Mucosa of rectum (tissue), 2 donors: ENCODE results near the gene SPCS2.
"Not testable (repeated sequence)": the region's sequence is repeated elsewhere in the genome, so short reads cannot be mapped to it uniquely, and the experiment has no call there.

Source experiments
- H3K27ac ChIP-seq, 2 donors: one replicate each; pipeline ENCODE4 v1.7.0; 2013; ENCODE audit warnings: inconsistent platforms in 2 of 2, low read depth in 2 of 2, low read length in 2 of 2
- H3K27me3 ChIP-seq, 2 donors: one replicate each; pipeline ENCODE4 v1.7.0; 2013; ENCODE audit warnings: low read length in 2 of 2; ENCODE audit not compliant: control insufficient read depth in 2 of 2, insufficient read depth in 2 of 2
- H3K36me3 ChIP-seq, 2 donors: one replicate each; pipeline ENCODE4 v1.7.0; 2013; ENCODE audit warnings: low read length in 2 of 2; ENCODE audit not compliant: control insufficient read depth in 2 of 2, insufficient read depth in 2 of 2
- H3K4me1 ChIP-seq, 2 donors: one replicate each; pipeline ENCODE4 v1.7.0; 2013; ENCODE audit warnings: low read length in 2 of 2, mild to moderate bottlenecking in 1 of 2; ENCODE audit not compliant: control insufficient read depth in 2 of 2, insufficient read depth in 2 of 2
- H3K4me3 ChIP-seq, 2 donors: one replicate each; pipeline ENCODE4 v1.7.0; 2013; ENCODE audit warnings: low read length in 2 of 2
- H3K9ac ChIP-seq, 2 donors: one replicate each; pipeline ENCODE4 v1.7.0; 2013; ENCODE audit warnings: low read length in 2 of 2, low read depth in 1 of 2, mild to moderate bottlenecking in 1 of 2
- H3K9me3 ChIP-seq, 2 donors: one replicate each; pipeline ENCODE4 v1.7.0; 2013; ENCODE audit warnings: low read length in 2 of 2; ENCODE audit not compliant: control insufficient read depth in 2 of 2
- donor health status: healthy.
- donor health status: Normal muscosa, but diverticular disease.

Gene SPCS2

DNA sequence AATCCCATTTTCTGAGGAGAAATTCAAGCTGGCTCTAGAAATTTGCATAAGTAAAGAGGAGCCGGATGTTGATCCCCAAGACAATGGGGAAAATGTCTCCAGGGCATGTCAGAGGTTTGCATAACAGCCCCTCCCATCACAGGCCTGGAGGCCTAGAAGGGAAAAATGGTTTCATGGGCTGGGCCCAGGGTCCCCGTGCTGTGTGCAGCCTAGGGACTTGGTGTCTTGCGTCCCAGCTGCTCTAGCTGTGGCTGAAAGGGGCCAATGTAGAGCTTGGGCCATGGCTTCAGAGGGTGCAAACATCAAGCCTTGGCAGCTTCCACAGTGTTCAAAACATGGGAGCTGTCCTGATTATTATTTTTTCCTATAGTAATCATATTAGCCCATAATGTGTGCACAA, 70.1 kb downstream of the SPCS2 start:
- not testable (repeated sequence) for H3K36me3 ChIP-seq, H3K27ac ChIP-seq, H3K4me1 ChIP-seq, H3K9me3 ChIP-seq, H3K9ac ChIP-seq, H3K27me3 ChIP-seq, H3K4me3 ChIP-seq

- H3K4me1 ChIP-seq, H3K36me3 ChIP-seq, H3K9me3 ChIP-seq, H3K9ac ChIP-seq, H3K27ac ChIP-seq, H3K27me3 ChIP-seq, H3K4me3 ChIP-seq: not testable (repeated sequence)
These were observed 71.3 kb downstream of the SPCS2 start for GRCh38 chr11:75020328-75020727.

- H3K36me3 ChIP-seq: no peaks in the 10 kb centered on the region
- H3K27ac ChIP-seq: no peak overlapping the region
- no peaks in the 10 kb centered on the region for H3K4me1 ChIP-seq
- H3K9ac ChIP-seq: no peak overlapping the region
- no peak overlapping the region for H3K4me3 ChIP-seq
- no peaks in the 10 kb centered on the region for H3K27me3 ChIP-seq
- H3K9me3 ChIP-seq: no peaks in the 10 kb centered on the region
These were observed 73.2 kb downstream of the SPCS2 start for GRCh38 chr11:75022296-75022695.

DNA sequence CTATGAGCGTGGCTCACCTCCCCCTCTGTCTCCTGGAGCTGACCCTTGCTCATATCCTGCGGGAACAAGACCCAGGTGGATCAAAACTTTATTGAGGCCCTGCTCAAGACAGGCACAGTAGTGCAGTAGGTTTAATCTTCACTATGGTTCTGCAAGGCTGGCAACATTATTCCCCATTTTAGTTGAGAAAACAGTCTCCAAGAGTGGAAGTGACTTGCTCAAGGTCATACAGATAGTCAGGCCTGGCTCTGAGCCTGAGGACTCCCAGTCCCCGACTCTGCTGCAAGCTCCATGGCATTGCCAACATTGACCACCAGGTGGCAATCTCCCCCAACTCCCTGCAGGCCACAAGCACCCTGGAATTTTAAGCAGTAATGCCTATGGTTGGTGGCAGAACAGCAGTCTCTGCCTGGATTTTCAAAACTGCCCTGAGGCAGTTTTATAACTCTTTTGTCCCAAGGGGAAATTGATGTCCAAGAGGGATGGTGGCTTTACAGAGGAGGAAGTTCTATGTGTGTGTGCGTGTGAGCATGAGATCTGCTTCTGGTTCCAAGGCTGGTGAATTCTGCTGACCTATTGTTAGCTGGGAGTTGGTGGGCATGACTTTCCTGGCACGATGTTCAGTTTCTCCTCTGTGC, 73.8 kb downstream of the SPCS2 start:
- Histone ChIP-seq H3K9ac (no peak overlapping the region), H3K27me3 (no peaks in the 10 kb centered on the region), H3K4me1 (no peaks in the 10 kb centered on the region), H3K4me3 (no peak overlapping the region), H3K36me3 (no peaks in the 10 kb centered on the region), H3K27ac (no peak overlapping the region), H3K9me3 (no peaks in the 10 kb centered on the region)

DNA sequence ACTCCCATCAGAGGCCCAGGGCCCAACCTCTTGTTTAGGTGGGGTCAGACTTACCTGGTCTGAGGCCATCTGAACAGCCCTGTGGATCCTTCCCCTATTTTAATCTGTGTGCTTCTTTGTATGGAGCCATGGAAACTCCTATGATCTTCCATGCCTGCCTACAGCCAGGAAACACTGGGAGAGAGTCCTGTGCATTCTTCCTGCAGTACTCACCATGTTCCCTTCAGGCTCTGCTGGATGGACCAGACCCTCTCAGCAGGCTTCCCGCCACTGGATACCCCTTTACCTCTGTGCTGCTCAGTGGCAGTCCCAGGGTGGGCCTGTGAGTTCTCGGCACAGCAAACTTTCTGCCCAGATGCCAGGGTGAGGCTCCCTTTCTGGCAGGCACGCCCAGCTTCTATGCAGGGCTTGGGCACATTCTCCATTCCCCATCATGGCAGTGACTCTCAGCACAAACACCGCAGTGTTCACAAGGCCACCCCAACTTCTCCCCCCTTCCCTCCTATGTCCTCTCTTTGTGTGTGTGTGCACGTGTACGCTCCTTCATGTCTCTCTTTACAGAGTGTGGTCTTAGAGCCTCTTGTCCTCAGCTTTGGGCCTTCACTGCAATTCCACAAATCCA, 74.5 kb downstream of the SPCS2 start:
- no peaks in the 10 kb centered on the region for H3K9me3 ChIP-seq
- H3K4me1 ChIP-seq: no peaks in the 10 kb centered on the region
- H3K4me3 ChIP-seq: no peak overlapping the region
- H3K27me3 ChIP-seq: no peaks in the 10 kb centered on the region
- no peak overlapping the region for H3K27ac ChIP-seq
- H3K36me3 ChIP-seq: no peaks in the 10 kb centered on the region
- no peak overlapping the region for H3K9ac ChIP-seq

DNA sequence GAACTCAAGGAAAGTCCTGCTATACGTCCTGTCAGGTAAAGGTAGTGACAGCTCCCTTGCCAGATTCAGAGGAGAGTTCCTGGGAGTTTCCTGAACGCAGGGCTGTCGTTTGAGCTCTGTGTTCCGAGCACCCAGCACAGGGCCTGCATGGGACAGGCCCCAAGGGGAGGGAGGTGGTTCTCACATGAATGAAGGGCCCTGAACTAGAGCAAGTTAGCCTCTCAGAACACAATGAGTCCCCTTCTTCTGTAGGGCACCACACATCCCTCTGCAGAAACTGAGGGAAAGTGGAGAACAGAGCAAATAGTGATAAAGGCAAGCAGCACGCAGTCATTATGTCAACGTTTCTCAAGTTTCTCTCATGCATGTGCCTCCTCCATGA, 75.0 kb downstream of the SPCS2 start:
- Histone ChIP-seq H3K4me3 (no peak overlapping the region), H3K9me3 (no peaks in the 10 kb centered on the region), H3K27ac (no peak overlapping the region), H3K9ac (no peak overlapping the region), H3K27me3 (no peaks in the 10 kb centered on the region), H3K36me3 (no peaks in the 10 kb centered on the region), H3K4me1 (no peaks in the 10 kb centered on the region)

DNA sequence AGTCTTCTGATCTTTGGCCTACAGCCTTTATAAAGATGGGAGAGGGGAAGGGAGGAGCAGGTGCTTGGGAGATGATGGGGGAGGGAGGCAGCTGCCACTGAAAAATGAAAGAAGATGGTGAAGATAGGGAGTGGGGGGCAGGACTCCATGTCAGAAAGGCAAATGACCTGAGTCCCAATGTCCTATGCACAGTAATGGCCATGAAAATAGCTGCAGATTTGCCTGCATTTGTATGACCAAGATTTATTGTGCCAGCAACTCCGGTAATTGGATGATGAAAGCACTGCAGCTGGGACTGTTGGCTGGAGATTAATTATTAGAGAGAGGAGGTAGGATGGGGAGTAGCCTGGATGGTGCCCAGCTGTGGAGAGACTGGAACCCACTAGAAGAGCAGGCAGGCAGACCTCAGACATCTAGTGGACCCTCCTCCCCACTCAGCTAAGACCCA, 75.7 kb downstream of the SPCS2 start:
- H3K4me1 ChIP-seq: no peaks in the 10 kb centered on the region
- no peak overlapping the region for H3K4me3 ChIP-seq
- no peaks in the 10 kb centered on the region for H3K27me3 ChIP-seq
- no peak overlapping the region for H3K9ac ChIP-seq
- no peaks in the 10 kb centered on the region for H3K36me3 ChIP-seq
- no peaks in the 10 kb centered on the region for H3K9me3 ChIP-seq
- no peak overlapping the region for H3K27ac ChIP-seq

DNA sequence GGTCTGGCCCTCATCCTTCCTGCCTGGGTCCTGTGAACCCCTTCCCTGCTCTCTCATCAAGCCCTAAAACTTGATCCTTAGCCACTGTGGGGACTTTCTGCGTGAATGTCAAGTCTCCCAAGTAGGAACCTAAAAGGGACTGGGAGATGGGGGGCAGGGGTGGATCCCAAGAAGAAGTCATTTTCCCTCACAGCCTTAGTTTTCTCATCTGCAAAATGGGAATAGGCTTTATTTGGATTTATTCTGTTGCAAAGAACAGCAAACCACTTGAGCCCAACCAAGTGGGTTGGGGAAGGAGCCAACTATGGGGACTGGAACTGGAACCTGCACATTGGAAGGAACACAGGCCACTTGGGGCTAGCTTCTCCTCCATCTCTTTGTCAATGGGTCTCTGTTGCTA, 76.5 kb downstream of the SPCS2 start:
- H3K27me3 ChIP-seq: no peaks in the 10 kb centered on the region
- H3K9ac ChIP-seq: no peak overlapping the region
- H3K36me3 ChIP-seq: no peaks in the 10 kb centered on the region
- no peak overlapping the region for H3K4me3 ChIP-seq
- H3K27ac ChIP-seq: no peak overlapping the region
- H3K9me3 ChIP-seq: no peaks in the 10 kb centered on the region
- no peaks in the 10 kb centered on the region for H3K4me1 ChIP-seq

- Histone ChIP-seq H3K9ac (no peak overlapping the region), H3K4me3 (no peak overlapping the region), H3K36me3 (no peaks in the 10 kb centered on the region), H3K27ac (no peak overlapping the region), H3K4me1 (no peaks in the 10 kb centered on the region), H3K9me3 (no peaks in the 10 kb centered on the region), H3K27me3 (no peaks in the 10 kb centered on the region)
These were observed 79.3 kb downstream of the SPCS2 start for GRCh38 chr11:75028321-75028720.
